Astrocyte (in vitro differentiated cells and primary cell): ENCODE measurements around the gene C5. TPM values are rescaled to one million over a fixed set of nuclear protein-coding genes. Genes with fewer than 3 reads are reported as not detected.
A peak's percentile ranks its signal among the peaks of the same experiment; 100 is the strongest.

Experiments
- DNase-seq: peaks from one replicate; pipeline ENCODE4 v3.0.0-alpha.2; 2010; ENCODE audit warnings: low read depth
- FAIRE-seq: peaks from 2 replicates; lab custom pipeline; 2011; peaks lifted over from hg19 to GRCh38; lab: Jason Lieb, UNC
- H2AFZ ChIP-seq: 2 replicates; pipeline ENCODE4 v1.6.0; 2012; ENCODE audit warnings: low read depth, low read length, inconsistent platforms
- H3K27ac ChIP-seq: 2 replicates; pipeline ENCODE4 v1.5.1; 2011; ENCODE audit warnings: low read depth, low read length, inconsistent platforms
- H3K27me3 ChIP-seq: 2 replicates; pipeline ENCODE4 v1.6.0; 2011; ENCODE audit warnings: low read length, inconsistent platforms; ENCODE audit not compliant: insufficient read depth
- H3K36me3 ChIP-seq: 2 replicates; pipeline ENCODE4 v1.5.1; 2011; ENCODE audit warnings: low read length, inconsistent platforms; ENCODE audit not compliant: insufficient read depth
- H3K4me1 ChIP-seq: 2 replicates; pipeline ENCODE4 v1.5.1; 2011; ENCODE audit warnings: low read length, inconsistent platforms; ENCODE audit not compliant: insufficient read depth
- H3K4me2 ChIP-seq: 2 replicates; pipeline ENCODE4 v1.6.0; 2012; ENCODE audit warnings: low read length, inconsistent platforms
- H3K4me3 ChIP-seq: 2 replicates; pipeline ENCODE4 v1.5.1; 2011; ENCODE audit warnings: low read depth, mild to moderate bottlenecking, low read length, inconsistent platforms; ENCODE audit not compliant: insufficient read depth
- H3K79me2 ChIP-seq: 2 replicates; pipeline ENCODE4 v1.6.0; 2012; ENCODE audit warnings: mild to moderate bottlenecking, low read length, inconsistent platforms; ENCODE audit not compliant: insufficient read depth
- H3K9ac ChIP-seq: 2 replicates; pipeline ENCODE4 v1.6.0; 2012; ENCODE audit warnings: mild to moderate bottlenecking, low read length, inconsistent platforms
- H3K9me3 ChIP-seq: 2 replicates; pipeline ENCODE4 v1.5.1; 2012; ENCODE audit warnings: low read depth, mild to moderate bottlenecking, low read length, inconsistent platforms; ENCODE audit not compliant: insufficient read depth
- H4K20me1 ChIP-seq: 2 replicates; pipeline ENCODE4 v1.6.0; 2012; ENCODE audit warnings: low read length, inconsistent platforms; ENCODE audit not compliant: insufficient read depth
- H3K27ac Mint-ChIP-seq: one replicate; pipeline ENCODE4 v1.8.0; 2021; ENCODE audit warnings: mild to moderate bottlenecking, mixed read lengths; ENCODE audit not compliant: unreplicated experiment
- H3K27me3 Mint-ChIP-seq: one replicate; pipeline ENCODE4 v1.8.0; 2021; ENCODE audit warnings: low read depth, mixed read lengths; ENCODE audit not compliant: unreplicated experiment
- H3K36me3 Mint-ChIP-seq: one replicate; pipeline ENCODE4 v1.8.0; 2021; ENCODE audit warnings: low read depth, mixed read lengths; ENCODE audit not compliant: unreplicated experiment
- H3K4me1 Mint-ChIP-seq: one replicate; pipeline ENCODE4 v1.8.0; 2021; ENCODE audit warnings: low read depth, mixed read lengths; ENCODE audit not compliant: unreplicated experiment
- H3K4me3 Mint-ChIP-seq: one replicate; pipeline ENCODE4 v1.8.0; 2021; ENCODE audit warnings: mild to moderate bottlenecking, moderate library complexity, mixed read lengths; ENCODE audit not compliant: unreplicated experiment
- H3K9me3 Mint-ChIP-seq: one replicate; pipeline ENCODE4 v1.8.0; 2021; ENCODE audit warnings: mild to moderate bottlenecking, mixed read lengths; ENCODE audit not compliant: unreplicated experiment
- EZH2 ChIP-seq: IDR thresholded peaks from 2 replicates; pipeline ENCODE4 v1.6.1; 2012; ENCODE audit warnings: mild to moderate bottlenecking, low read length, inconsistent platforms; ENCODE audit not compliant: insufficient read depth
- total RNA-seq: library from RNA; stranded (reverse); gene quantifications from 2 replicates; pipeline ENCODE4 v1.2.1, GENCODE V29; 2021
- TF ChIP-seq, protein P1 (sequence below): IDR thresholded peaks from 2 replicates; pipeline ENCODE4 v1.5.1; 2011; ENCODE audit warnings: low read depth, mild to moderate bottlenecking, inconsistent platforms, low read length, moderate library complexity; ENCODE audit not compliant: insufficient read depth

The C5 gene
- total RNA-seq, 1 donor from 2014 or later = 1.1 TPM

- Mint-ChIP-seq H3K9me3 (no peaks in the 10 kb centered on the region), H3K27me3 (no peaks in the 10 kb centered on the region), H3K36me3 (no peaks in the 10 kb centered on the region), H3K4me3 (no peak overlapping the region), H3K27ac (no peak overlapping the region), H3K4me1 (peaks cover 20% of the 10 kb centered on the region)
- H3K27ac ChIP-seq = peak overlapping the region; percentile 15
- no peaks in the 10 kb centered on the region for H4K20me1 ChIP-seq
- peak overlapping the region; percentile 25 for H3K4me2 ChIP-seq
- no peak for DNase-seq
- H3K36me3 ChIP-seq = no peaks in the 10 kb centered on the region
- no peak for FAIRE-seq
- H2AFZ ChIP-seq = no peak overlapping the region
- H3K79me2 ChIP-seq = no peaks in the 10 kb centered on the region
- H3K9ac ChIP-seq = no peak overlapping the region
- no peak for TF ChIP-seq EZH2
- TF ChIP-seq, protein P1, sequence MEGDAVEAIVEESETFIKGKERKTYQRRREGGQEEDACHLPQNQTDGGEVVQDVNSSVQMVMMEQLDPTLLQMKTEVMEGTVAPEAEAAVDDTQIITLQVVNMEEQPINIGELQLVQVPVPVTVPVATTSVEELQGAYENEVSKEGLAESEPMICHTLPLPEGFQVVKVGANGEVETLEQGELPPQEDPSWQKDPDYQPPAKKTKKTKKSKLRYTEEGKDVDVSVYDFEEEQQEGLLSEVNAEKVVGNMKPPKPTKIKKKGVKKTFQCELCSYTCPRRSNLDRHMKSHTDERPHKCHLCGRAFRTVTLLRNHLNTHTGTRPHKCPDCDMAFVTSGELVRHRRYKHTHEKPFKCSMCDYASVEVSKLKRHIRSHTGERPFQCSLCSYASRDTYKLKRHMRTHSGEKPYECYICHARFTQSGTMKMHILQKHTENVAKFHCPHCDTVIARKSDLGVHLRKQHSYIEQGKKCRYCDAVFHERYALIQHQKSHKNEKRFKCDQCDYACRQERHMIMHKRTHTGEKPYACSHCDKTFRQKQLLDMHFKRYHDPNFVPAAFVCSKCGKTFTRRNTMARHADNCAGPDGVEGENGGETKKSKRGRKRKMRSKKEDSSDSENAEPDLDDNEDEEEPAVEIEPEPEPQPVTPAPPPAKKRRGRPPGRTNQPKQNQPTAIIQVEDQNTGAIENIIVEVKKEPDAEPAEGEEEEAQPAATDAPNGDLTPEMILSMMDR = no peak
- no peaks in the 10 kb centered on the region for H3K9me3 ChIP-seq
- H3K4me3 ChIP-seq = no peak overlapping the region
- peaks cover 35% of the 10 kb centered on the region for H3K4me1 ChIP-seq
- H3K27me3 ChIP-seq = no peaks in the 10 kb centered on the region
Measured at GRCh38 chr9:120937127-120937526, 112.9 kb downstream of the C5 start.

DNA sequence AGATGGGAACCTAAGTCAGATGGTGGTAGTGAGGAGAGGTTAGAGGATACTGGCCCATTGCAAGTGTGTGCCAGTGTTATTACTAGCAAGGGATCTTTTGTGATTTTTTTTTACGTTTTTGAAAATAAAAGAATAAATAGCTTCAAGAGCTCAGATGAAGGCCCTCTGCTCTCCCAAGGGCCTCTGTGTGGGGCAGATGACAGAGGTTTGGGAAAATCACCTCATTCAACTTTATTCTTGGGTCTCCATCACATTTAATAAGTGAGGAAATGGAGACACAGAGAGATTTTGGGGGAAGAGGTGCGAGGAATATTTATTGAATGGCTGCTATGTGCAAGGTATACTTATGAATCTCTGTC, 113.3 kb downstream of the C5 start:
- TF ChIP-seq, protein P1 = no peak
- no peak for TF ChIP-seq EZH2
- H3K4me1 ChIP-seq = peaks cover 38% of the 10 kb centered on the region
- FAIRE-seq = no peak
- H3K9ac ChIP-seq = no peak overlapping the region
- no peak overlapping the region for H3K4me2 ChIP-seq
- Mint-ChIP-seq H3K36me3 (no peaks in the 10 kb centered on the region), H3K27me3 (no peaks in the 10 kb centered on the region), H3K4me3 (no peak overlapping the region), H3K27ac (peak overlapping the region; percentile 86), H3K4me1 (peaks cover 19% of the 10 kb centered on the region), H3K9me3 (no peaks in the 10 kb centered on the region)
- H3K9me3 ChIP-seq = no peaks in the 10 kb centered on the region
- no peaks in the 10 kb centered on the region for H3K36me3 ChIP-seq
- no peak overlapping the region for H3K27ac ChIP-seq
- no peaks in the 10 kb centered on the region for H4K20me1 ChIP-seq
- H2AFZ ChIP-seq = no peak overlapping the region
- no peaks in the 10 kb centered on the region for H3K27me3 ChIP-seq
- no peak overlapping the region for H3K4me3 ChIP-seq
- no peaks in the 10 kb centered on the region for H3K79me2 ChIP-seq
- DNase-seq = no peak

- no peaks in the 10 kb centered on the region for H4K20me1 ChIP-seq
- peak overlapping the region; percentile 43 for H3K4me3 ChIP-seq
- no peaks in the 10 kb centered on the region for H3K9me3 ChIP-seq
- H2AFZ ChIP-seq = peak overlapping the region; percentile 36
- peak overlapping the region; percentile 78 for H3K27ac ChIP-seq
- no peak for TF ChIP-seq EZH2
- TF ChIP-seq, protein P1 = peak; percentile 93
- H3K27me3 ChIP-seq = no peaks in the 10 kb centered on the region
- peak overlapping the region; percentile 57 for H3K9ac ChIP-seq
- H3K36me3 ChIP-seq = no peaks in the 10 kb centered on the region
- Mint-ChIP-seq H3K4me1 (peaks cover 21% of the 10 kb centered on the region), H3K4me3 (peak overlapping the region; percentile 41), H3K36me3 (no peaks in the 10 kb centered on the region), H3K27ac (peak overlapping the region; percentile 86), H3K27me3 (no peaks in the 10 kb centered on the region), H3K9me3 (no peaks in the 10 kb centered on the region)
- peak overlapping the region; percentile 85 for H3K4me2 ChIP-seq
- no peaks in the 10 kb centered on the region for H3K79me2 ChIP-seq
- peaks cover 44% of the 10 kb centered on the region for H3K4me1 ChIP-seq
- DNase-seq (peak; percentile 86), FAIRE-seq (no peak)
Measured at GRCh38 chr9:120936011-120936763, 113.9 kb downstream of the C5 start.
